Measurements from ENCODE around the gene RNLS.

- TF ChIP-seq EZH2 (IDR thresholded peaks at IDR 0.05; ENCODE audit: borderline replicate concordance, low read depth, low read length, poor library complexity, severe bottlenecking) (no peak), CTCF (conservative IDR thresholded peaks at IDR 0.05; ENCODE audit: low read depth, low read length) (no peak)
Observed at GRCh38 chr10:88361494-88361893, 221.6 kb downstream of the RNLS start.

Data from A673 (cell line).